CD14-positive monocyte (primary cell): Measurements from ENCODE around the gene ZNF19. TPM values are rescaled to one million over a fixed set of nuclear protein-coding genes. Genes with fewer than 3 reads are reported as not detected.

Experiments
- DNase-seq, 3 donors: peaks; one replicate each; pipeline ENCODE4 v3.0.0-alpha.2; 2011 to 2022
- H2AFZ ChIP-seq: 2 replicates; pipeline ENCODE4 v1.6.0; 2012; ENCODE audit warnings: mild to moderate bottlenecking, low read depth, low read length, inconsistent platforms; ENCODE audit not compliant: insufficient read depth, poor library complexity, severe bottlenecking
- H3K27ac ChIP-seq, 2 donors: 1 replicate in 1 of 2; 2 replicates in 1 of 2; pipeline ENCODE4 v1.5.1; 2012 to 2013; ENCODE audit warnings: low read length in 2 of 2, control low read depth in 1 of 2, inconsistent platforms in 1 of 2, low read depth in 1 of 2, mild to moderate bottlenecking in 1 of 2
- H3K27me3 ChIP-seq, 2 donors: one replicate each; pipeline versions ENCODE4 v1.6.0 to v1.6.1; 2011 to 2013; ENCODE audit warnings: low read length in 2 of 2; ENCODE audit not compliant: control insufficient read depth in 2 of 2, insufficient read depth in 2 of 2
- H3K36me3 ChIP-seq, 2 donors: replicated peaks in 1 of 2; 1 replicate in 1 of 2; 2 replicates in 1 of 2; pipeline versions ENCODE4 v1.5.1 to v1.6.1; 2012 to 2013; ENCODE audit warnings: low read length in 2 of 2, control low read depth in 1 of 2, inconsistent platforms in 1 of 2, mild to moderate bottlenecking in 1 of 2; ENCODE audit not compliant: insufficient read depth in 2 of 2, control insufficient read depth in 1 of 2
- H3K4me1 ChIP-seq, 2 donors: 1 replicate in 1 of 2; 2 replicates in 1 of 2; pipeline versions ENCODE4 v1.5.1 to v1.6.1; 2012 to 2013; ENCODE audit warnings: low read length in 2 of 2, control low read depth in 1 of 2, inconsistent platforms in 1 of 2, mild to moderate bottlenecking in 1 of 2, moderate library complexity in 1 of 2; ENCODE audit not compliant: insufficient read depth in 2 of 2, control insufficient read depth in 1 of 2
- H3K4me2 ChIP-seq: replicated peaks from 2 replicates; pipeline ENCODE3; 2012; ENCODE audit warnings: low read length, moderate library complexity, mild to moderate bottlenecking; ENCODE audit not compliant: poor library complexity, severe bottlenecking; ENCODE audit errors: extremely low read depth
- H3K4me3 ChIP-seq, 3 experiments: fragments of 200-600 bp in 1 of 3; sonication (generic) in 1 of 3; replicated peaks in 1 of 3; 1 replicate in 2 of 3; 2 replicates in 1 of 3; pipeline ENCODE4 v1.5.1; 2011 to 2013; ENCODE audit warnings: low read length in 3 of 3, mild to moderate bottlenecking in 3 of 3, control low read depth in 2 of 3, low read depth in 2 of 3, inconsistent platforms in 1 of 3, moderate library complexity in 1 of 3
- H3K79me2 ChIP-seq: 2 replicates; pipeline ENCODE4 v1.6.0; 2012; ENCODE audit warnings: mild to moderate bottlenecking, control low read depth, inconsistent platforms, low read length, moderate library complexity; ENCODE audit not compliant: insufficient read depth
- H3K9ac ChIP-seq: 2 replicates; pipeline ENCODE4 v1.6.0; 2017; ENCODE audit warnings: low read length, mild to moderate bottlenecking; ENCODE audit not compliant: insufficient read depth, poor library complexity, severe bottlenecking
- H3K9me3 ChIP-seq, 2 donors: replicated peaks in 1 of 2; 1 replicate in 1 of 2; 2 replicates in 1 of 2; pipeline versions ENCODE4 v1.5.1 to v1.6.1; 2012 to 2013; ENCODE audit warnings: low read length in 2 of 2, control low read depth in 1 of 2; ENCODE audit not compliant: control insufficient read depth in 1 of 2, insufficient read depth in 1 of 2
- H4K20me1 ChIP-seq: 2 replicates; pipeline ENCODE4 v1.6.0; 2012; ENCODE audit warnings: mild to moderate bottlenecking, low read length, control low read depth, moderate library complexity; ENCODE audit not compliant: insufficient read depth
- H3K27ac Mint-ChIP-seq, 7 donors: one replicate each; pipeline ENCODE4 v1.8.0; 2020; ENCODE audit warnings: mild to moderate bottlenecking in 7 of 7, mixed read lengths in 7 of 7, moderate library complexity in 6 of 7, inconsistent platforms in 2 of 7
- H3K27me3 Mint-ChIP-seq, 3 donors: one replicate each; pipeline ENCODE4 v1.8.0; 2021 to 2022; ENCODE audit warnings: low read depth in 3 of 3, mild to moderate bottlenecking in 3 of 3, mixed read lengths in 3 of 3, moderate library complexity in 3 of 3, inconsistent platforms in 1 of 3
- H3K36me3 Mint-ChIP-seq, 2 donors: one replicate each; pipeline ENCODE4 v1.8.0; 2020; ENCODE audit warnings: mixed read lengths in 2 of 2, inconsistent platforms in 1 of 2, mild to moderate bottlenecking in 1 of 2
- H3K4me1 Mint-ChIP-seq: one replicate; pipeline ENCODE4 v1.8.0; 2020; ENCODE audit warnings: mild to moderate bottlenecking, mixed read lengths
- H3K4me3 Mint-ChIP-seq, 2 donors: one replicate each; pipeline ENCODE4 v1.8.0; 2020; ENCODE audit warnings: mild to moderate bottlenecking in 2 of 2, mixed read lengths in 2 of 2, moderate library complexity in 1 of 2
- H3K9me3 Mint-ChIP-seq, 7 donors: one replicate each; pipeline ENCODE4 v1.8.0; 2020 to 2022; ENCODE audit warnings: mixed read lengths in 7 of 7, mild to moderate bottlenecking in 6 of 7, moderate library complexity in 6 of 7, inconsistent platforms in 2 of 7
- CTCF ChIP-seq: fragments of 200-600 bp; IDR thresholded peaks from one replicate; pipeline ENCODE4 v1.8.0; 2022; ENCODE audit warnings: antibody characterized with exemption, mild to moderate bottlenecking
- WGBS: methylation state at CpG from one replicate; pipeline ENCODE4 v1.1.5; 2013; ENCODE audit warnings: missing lambda C conversion rate; ENCODE audit not compliant: insufficient coverage; 5-methylcytosine and 5-hydroxymethylcytosine counted together
- intact Hi-C, 2 donors: fragments of 100-400 bp; cut with micrococcal nuclease; formaldehyde crosslinking; loops; one replicate each; pipeline versions ENCODE4 v1.15.0 to v1.15.1; 2023
- polyA plus RNA-seq, 3 donors: library from polyadenylated mRNA; depleted of rRNA in 1 of 3; unstranded in 2 of 3; stranded (reverse) in 1 of 3; fragments of 300-500 nt in 2 of 3; fragments of >200 nt in 1 of 3; fragmentation: Illumina TruSeq in 2 of 3; gene quantifications; 1 replicate in 2 of 3; 2 replicates in 1 of 3; pipeline ENCODE4 v1.2.3, GENCODE V29; 2012 to 2021

ZNF19 gene
- polyA plus RNA-seq, 3 donors = 0.41 to 0.80 TPM; not detected in 1

DNA sequence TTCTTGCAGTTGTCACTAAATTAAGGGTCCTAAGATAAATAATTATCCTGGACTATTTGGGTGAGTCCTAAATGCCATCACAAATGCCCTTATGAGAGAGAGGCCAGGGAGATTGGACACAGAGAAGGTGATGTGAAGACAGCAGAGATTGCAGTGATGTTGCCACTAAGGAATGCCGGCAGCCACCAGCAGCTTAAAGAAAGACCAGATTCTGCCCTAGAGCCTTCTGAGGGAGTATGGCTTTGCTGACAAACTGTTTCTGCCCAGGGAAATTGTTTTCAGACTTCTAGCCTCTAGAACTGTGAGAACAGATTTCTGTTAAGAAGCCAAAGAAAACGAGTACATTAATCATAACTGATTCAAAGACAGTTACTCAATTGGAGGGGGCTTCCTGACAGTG, 17.1 kb downstream of the ZNF19 start:
- no peaks in the 10 kb centered on the region for H3K4me1 Mint-ChIP-seq
- H3K27ac ChIP-seq = no peak overlapping the region
- H3K27ac Mint-ChIP-seq = no peak overlapping the region
- intact Hi-C loops = no loop called here
- H3K9me3 Mint-ChIP-seq = no peaks in the 10 kb centered on the region
- peaks cover 5 to 14% of the 10 kb centered on the region in 2 donors for H3K36me3 Mint-ChIP-seq
- TF ChIP-seq CTCF = no peak
- 100% methylated on average over 1 of the region's 2 CpGs for WGBS
- no peaks in the 10 kb centered on the region for H3K27me3 Mint-ChIP-seq
- no peak overlapping the region for H2AFZ ChIP-seq
- no peaks in the 10 kb centered on the region for H3K27me3 ChIP-seq
- H4K20me1 ChIP-seq = no peaks in the 10 kb centered on the region
- no peak overlapping the region for H3K4me3 ChIP-seq
- H3K36me3 ChIP-seq = peaks cover 5 to 19% of the 10 kb centered on the region in 2 donors
- H3K9me3 ChIP-seq = no peaks in the 10 kb centered on the region
- no peak overlapping the region for H3K9ac ChIP-seq
- no peaks in the 10 kb centered on the region for H3K79me2 ChIP-seq
- no peak overlapping the region for H3K4me2 ChIP-seq
- no peak for DNase-seq
- H3K4me3 Mint-ChIP-seq = no peak overlapping the region
- H3K4me1 ChIP-seq = no peaks in the 10 kb centered on the region

DNA sequence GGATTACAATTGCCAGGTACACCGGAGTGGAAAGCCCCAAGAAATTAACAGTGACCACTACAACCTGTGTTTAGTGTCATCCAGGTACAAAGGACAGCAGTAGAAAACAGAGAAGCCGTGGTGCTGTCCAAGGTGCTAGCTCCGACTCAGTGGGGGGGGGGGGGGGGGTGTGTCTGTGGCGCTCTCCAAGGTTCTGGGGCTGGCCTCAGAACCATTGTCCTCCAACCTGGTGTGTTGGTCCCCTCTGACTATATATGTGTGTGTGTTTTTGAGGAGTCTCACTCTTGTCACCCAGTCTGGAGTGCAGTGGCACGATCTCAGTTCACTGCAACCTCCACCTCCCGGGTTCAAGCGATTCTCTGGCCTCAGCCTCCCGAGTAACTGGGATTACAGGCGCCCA, 21.3 kb downstream of the ZNF19 start:
- H3K4me3 ChIP-seq = no peak overlapping the region
- H3K4me3 Mint-ChIP-seq = no peak overlapping the region
- peaks cover 0 to 4% (median 0%) of the 10 kb centered on the region in 3 donors for H3K27me3 Mint-ChIP-seq
- H3K36me3 Mint-ChIP-seq = no peaks in the 10 kb centered on the region
- H3K4me1 Mint-ChIP-seq = peaks cover 2% of the 10 kb centered on the region
- no peak overlapping the region for H3K27ac ChIP-seq
- H3K4me1 ChIP-seq = no peaks in the 10 kb centered on the region
- H3K4me2 ChIP-seq = no peak overlapping the region
- no peak overlapping the region for H2AFZ ChIP-seq
- H3K9ac ChIP-seq = no peak overlapping the region
- 16% methylated on average over 2 of the region's 9 CpGs for WGBS
- H3K27me3 ChIP-seq = no peaks in the 10 kb centered on the region
- H3K9me3 ChIP-seq = no peaks in the 10 kb centered on the region
- peak in 1 of 3 donors; percentile 3 for DNase-seq
- H3K36me3 ChIP-seq = no peaks in the 10 kb centered on the region
- no peaks in the 10 kb centered on the region for H4K20me1 ChIP-seq
- intact Hi-C loops = no loop called here
- H3K79me2 ChIP-seq = no peaks in the 10 kb centered on the region
- no peaks in the 10 kb centered on the region for H3K9me3 Mint-ChIP-seq
- TF ChIP-seq CTCF = no peak
- H3K27ac Mint-ChIP-seq = no peak overlapping the region
